GM18867 (cell line): ENCODE data around the gene CBLIF.
"Not testable (repeated sequence)": the region's sequence is repeated elsewhere in the genome, so short reads cannot be mapped to it uniquely, and the experiment has no call there.

Experiments used
- ATAC-seq: cut with Tn5 transposase; IDR thresholded peaks from one replicate; pipeline ENCODE4 v1.9.1; 2021; ENCODE audit warnings: mild to moderate bottlenecking, moderate library complexity; ENCODE audit not compliant: unreplicated experiment

CBLIF gene

DNA sequence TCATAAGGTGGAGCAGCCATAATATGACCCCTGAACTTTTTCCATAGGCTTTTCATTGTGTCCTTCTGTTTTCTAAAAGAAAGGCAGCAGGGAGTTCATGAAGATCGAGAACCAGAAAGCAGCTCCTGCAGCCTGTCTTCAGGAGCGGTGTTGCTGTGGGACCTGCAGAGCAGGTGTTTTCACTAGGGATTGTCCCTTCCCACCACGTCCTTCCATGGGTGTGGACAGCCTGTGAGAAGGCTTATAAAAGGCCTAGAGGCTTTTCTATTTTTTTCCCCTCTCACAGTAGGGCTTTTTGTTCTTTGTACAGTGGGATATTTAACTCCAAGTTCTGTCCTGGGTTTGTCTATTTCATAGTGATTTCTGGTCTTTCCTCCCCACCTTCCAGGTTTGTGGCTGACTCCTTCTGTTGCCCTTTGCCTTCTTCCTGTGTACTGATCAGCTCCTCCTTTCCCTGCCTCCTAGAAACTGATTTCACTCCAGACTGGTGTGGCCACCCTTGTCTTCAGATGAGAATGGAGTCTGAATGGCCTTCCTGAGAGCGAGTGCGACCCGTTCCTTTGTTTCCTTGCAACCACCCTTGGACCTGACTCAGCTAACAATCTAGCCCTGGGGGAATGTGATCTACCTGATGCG, 44.8 kb downstream of the CBLIF start:
- ATAC-seq: no peak

- no peak for ATAC-seq
Measured at GRCh38 chr11:59794417-59794816, 50.9 kb downstream of the CBLIF start.

DNA sequence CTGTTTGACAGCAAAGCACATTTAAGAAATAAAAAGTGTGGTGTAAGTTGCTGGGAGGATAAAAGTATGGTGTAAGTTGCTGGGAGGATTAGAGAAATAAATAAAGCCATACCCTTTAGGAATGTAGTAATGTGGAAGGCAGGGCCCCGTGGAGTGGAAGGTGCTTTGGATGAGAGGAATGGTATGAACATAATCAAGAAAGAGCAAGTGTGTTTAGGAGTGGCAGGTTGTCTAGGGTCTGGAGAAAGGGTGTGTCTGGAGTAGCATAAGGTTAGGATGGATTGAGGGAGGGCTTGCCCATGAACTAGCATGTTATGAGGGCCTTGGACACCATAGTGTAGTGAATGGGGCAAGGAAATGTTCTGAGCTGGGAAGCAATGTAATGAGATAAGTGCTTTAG, 52.8 kb downstream of the CBLIF start:
- ATAC-seq: no peak

- ATAC-seq: no peak
Measured at GRCh38 chr11:59791639-59792038, 53.7 kb downstream of the CBLIF start.

GRCh38 chr11:59787816-59788215, 57.5 kb downstream of the CBLIF start:
- ATAC-seq: no peak

GRCh38 chr11:59787255-59787588, 58.1 kb downstream of the CBLIF start:
- no peak for ATAC-seq

- ATAC-seq: no peak
Measured at GRCh38 chr11:59785818-59786217, 59.5 kb downstream of the CBLIF start.

- ATAC-seq: not testable (repeated sequence)
Measured at GRCh38 chr11:59784441-59784840, 60.9 kb downstream of the CBLIF start.

- ATAC-seq: no peak
Measured at GRCh38 chr11:59783632-59784090, 61.6 kb downstream of the CBLIF start.

GRCh38 chr11:59782080-59782479, 63.2 kb downstream of the CBLIF start:
- no peak for ATAC-seq

DNA sequence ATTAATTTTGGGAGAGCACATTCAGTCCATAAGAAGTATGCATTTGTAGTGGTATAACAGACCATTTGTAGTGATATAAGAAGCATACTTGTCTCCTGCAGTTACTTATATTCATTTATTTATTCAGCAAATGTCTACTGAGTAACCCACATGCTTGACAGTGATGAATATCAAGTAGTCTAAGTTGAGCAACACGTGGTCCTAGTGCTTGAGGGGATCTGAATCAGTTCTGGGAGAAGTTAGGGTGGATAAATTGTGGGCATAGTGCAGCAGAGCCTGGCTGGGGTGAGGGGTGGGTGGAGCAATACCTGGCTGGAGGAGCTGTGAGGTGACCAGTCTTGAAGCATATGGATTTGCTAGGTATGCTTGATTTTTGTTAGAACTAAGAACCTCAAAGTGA, 65.8 kb downstream of the CBLIF start:
- no peak for ATAC-seq
